Nephron (organoid): ENCODE data around the gene PEX11G.
A peak's percentile ranks its signal among the peaks of the same experiment; 100 is the strongest.

ENCODE experiments used
- H3K27ac Mint-ChIP-seq, 3 experiments: 2 replicates each; pipeline ENCODE4 v1.8.0; 2020; ENCODE audit warnings: mixed read lengths in 3 of 3, mild to moderate bottlenecking in 2 of 3, moderate library complexity in 1 of 3
- H3K27me3 Mint-ChIP-seq: 2 replicates; pipeline ENCODE4 v1.8.0; 2021; ENCODE audit warnings: low read depth, mild to moderate bottlenecking, moderate library complexity, mixed read lengths
- H3K36me3 Mint-ChIP-seq: 2 replicates; pipeline ENCODE4 v1.8.0; 2020; ENCODE audit warnings: low read depth, mixed read lengths
- H3K4me1 Mint-ChIP-seq: 2 replicates; pipeline ENCODE4 v1.8.0; 2020; ENCODE audit warnings: mixed read lengths
- H3K4me3 Mint-ChIP-seq, 3 experiments: 2 replicates each; pipeline ENCODE4 v1.8.0; 2020; ENCODE audit warnings: mild to moderate bottlenecking in 3 of 3, mixed read lengths in 3 of 3, moderate library complexity in 2 of 3
- H3K9me3 Mint-ChIP-seq: 2 replicates; pipeline ENCODE4 v1.8.0; 2020; ENCODE audit warnings: mixed read lengths
- CTCF ChIP-seq, 3 experiments: fragments of 200-600 bp; sonication (generic); IDR thresholded peaks; one replicate each; pipeline ENCODE4 v1.5.0; 2021; ENCODE audit warnings: antibody characterized with exemption in 3 of 3; ENCODE audit not compliant: unreplicated experiment in 3 of 3

Gene PEX11G

GRCh38 chr19:7527516-7528191 is 38.8 kb upstream of the PEX11G start:
- Mint-ChIP-seq H3K9me3 (no peaks in the 10 kb centered on the region), H3K36me3 (peaks cover 3% of the 10 kb centered on the region), H3K27ac (no peak overlapping the region), H3K4me3 (no peak overlapping the region), H3K4me1 (no peaks in the 10 kb centered on the region), H3K27me3 (no peaks in the 10 kb centered on the region)
- TF ChIP-seq CTCF (IDR thresholded peaks at IDR 0.05; ENCODE audit: unreplicated experiment in 3 of 3): no peak

- Mint-ChIP-seq H3K4me3 (no peak overlapping the region), H3K4me1 (peaks cover 7% of the 10 kb centered on the region), H3K27ac (no peak overlapping the region), H3K36me3 (peaks cover 3% of the 10 kb centered on the region), H3K27me3 (no peaks in the 10 kb centered on the region), H3K9me3 (no peaks in the 10 kb centered on the region)
- no peak for TF ChIP-seq CTCF (IDR thresholded peaks at IDR 0.05; ENCODE audit: unreplicated experiment in 3 of 3)
Measured at GRCh38 chr19:7526059-7526929, 37.5 kb upstream of the PEX11G start.

- Mint-ChIP-seq H3K27ac (no peak overlapping the region), H3K4me1 (peaks cover 7% of the 10 kb centered on the region), H3K27me3 (no peaks in the 10 kb centered on the region), H3K4me3 (peak overlapping the region; percentile 11 to 67 (median 43)), H3K9me3 (no peaks in the 10 kb centered on the region), H3K36me3 (peaks cover 8% of the 10 kb centered on the region)
- TF ChIP-seq CTCF (IDR thresholded peaks at IDR 0.05; ENCODE audit: unreplicated experiment in 3 of 3): no peak
Measured at GRCh38 chr19:7524992-7525739, 36.3 kb upstream of the PEX11G start.

GRCh38 chr19:7524523-7524922 is 35.7 kb upstream of the PEX11G start:
- H3K9me3 Mint-ChIP-seq: no peaks in the 10 kb centered on the region
- no peak for TF ChIP-seq CTCF (IDR thresholded peaks at IDR 0.05; ENCODE audit: unreplicated experiment in 3 of 3)
- peaks cover 8% of the 10 kb centered on the region for H3K36me3 Mint-ChIP-seq
- H3K4me3 Mint-ChIP-seq: peak overlapping the region in 2 of 3 experiments; percentile 56 to 67
- H3K27me3 Mint-ChIP-seq: no peaks in the 10 kb centered on the region
- peaks cover 7% of the 10 kb centered on the region for H3K4me1 Mint-ChIP-seq
- no peak overlapping the region for H3K27ac Mint-ChIP-seq

GRCh38 chr19:7522923-7523667 is 34.3 kb upstream of the PEX11G start:
- H3K27ac Mint-ChIP-seq: no peak overlapping the region
- peaks cover 17% of the 10 kb centered on the region for H3K36me3 Mint-ChIP-seq
- H3K9me3 Mint-ChIP-seq: no peaks in the 10 kb centered on the region
- H3K27me3 Mint-ChIP-seq: no peaks in the 10 kb centered on the region
- H3K4me1 Mint-ChIP-seq: peaks cover 7% of the 10 kb centered on the region
- peak overlapping the region; percentile 76 to 82 (median 80) for H3K4me3 Mint-ChIP-seq
- no peak for TF ChIP-seq CTCF (IDR thresholded peaks at IDR 0.05; ENCODE audit: unreplicated experiment in 3 of 3)
